Fibroblast of the aortic adventitia (primary cell): Measurements from ENCODE around the gene RAPH1. TPM values are rescaled to one million over a fixed set of nuclear protein-coding genes. Genes with fewer than 3 reads are reported as not detected.

ENCODE experiments used
- DNase-seq: peaks from one replicate; pipeline ENCODE4 v3.0.0-alpha.2; 2010; ENCODE audit warnings: low read depth
- H3K4me3 ChIP-seq: 2 replicates; pipeline ENCODE4 v1.5.1; 2011; ENCODE audit warnings: low read depth, mild to moderate bottlenecking, control low read depth, low read length, moderate library complexity
- total RNA-seq: library from RNA; depleted of rRNA; stranded (reverse); fragments of >200 nt; gene quantifications from 2 replicates; pipeline ENCODE4 v1.2.3, GENCODE V29; 2012; ENCODE audit warnings: low replicate concordance
- TF ChIP-seq, protein P1 (sequence below): IDR thresholded peaks from 2 replicates; pipeline ENCODE4 v1.5.1; 2011; ENCODE audit warnings: mild to moderate bottlenecking, low read length, control low read depth, inconsistent platforms; ENCODE audit not compliant: insufficient read depth

RAPH1 gene
- total RNA-seq, 1 donor, result 18.8 TPM

- TF ChIP-seq, protein P1, sequence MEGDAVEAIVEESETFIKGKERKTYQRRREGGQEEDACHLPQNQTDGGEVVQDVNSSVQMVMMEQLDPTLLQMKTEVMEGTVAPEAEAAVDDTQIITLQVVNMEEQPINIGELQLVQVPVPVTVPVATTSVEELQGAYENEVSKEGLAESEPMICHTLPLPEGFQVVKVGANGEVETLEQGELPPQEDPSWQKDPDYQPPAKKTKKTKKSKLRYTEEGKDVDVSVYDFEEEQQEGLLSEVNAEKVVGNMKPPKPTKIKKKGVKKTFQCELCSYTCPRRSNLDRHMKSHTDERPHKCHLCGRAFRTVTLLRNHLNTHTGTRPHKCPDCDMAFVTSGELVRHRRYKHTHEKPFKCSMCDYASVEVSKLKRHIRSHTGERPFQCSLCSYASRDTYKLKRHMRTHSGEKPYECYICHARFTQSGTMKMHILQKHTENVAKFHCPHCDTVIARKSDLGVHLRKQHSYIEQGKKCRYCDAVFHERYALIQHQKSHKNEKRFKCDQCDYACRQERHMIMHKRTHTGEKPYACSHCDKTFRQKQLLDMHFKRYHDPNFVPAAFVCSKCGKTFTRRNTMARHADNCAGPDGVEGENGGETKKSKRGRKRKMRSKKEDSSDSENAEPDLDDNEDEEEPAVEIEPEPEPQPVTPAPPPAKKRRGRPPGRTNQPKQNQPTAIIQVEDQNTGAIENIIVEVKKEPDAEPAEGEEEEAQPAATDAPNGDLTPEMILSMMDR, result no peak
- no peak for DNase-seq
- H3K4me3 ChIP-seq, result no peak overlapping the region
These were observed 44.6 kb upstream of the RAPH1 start for GRCh38 chr2:203579730-203580129.

DNA sequence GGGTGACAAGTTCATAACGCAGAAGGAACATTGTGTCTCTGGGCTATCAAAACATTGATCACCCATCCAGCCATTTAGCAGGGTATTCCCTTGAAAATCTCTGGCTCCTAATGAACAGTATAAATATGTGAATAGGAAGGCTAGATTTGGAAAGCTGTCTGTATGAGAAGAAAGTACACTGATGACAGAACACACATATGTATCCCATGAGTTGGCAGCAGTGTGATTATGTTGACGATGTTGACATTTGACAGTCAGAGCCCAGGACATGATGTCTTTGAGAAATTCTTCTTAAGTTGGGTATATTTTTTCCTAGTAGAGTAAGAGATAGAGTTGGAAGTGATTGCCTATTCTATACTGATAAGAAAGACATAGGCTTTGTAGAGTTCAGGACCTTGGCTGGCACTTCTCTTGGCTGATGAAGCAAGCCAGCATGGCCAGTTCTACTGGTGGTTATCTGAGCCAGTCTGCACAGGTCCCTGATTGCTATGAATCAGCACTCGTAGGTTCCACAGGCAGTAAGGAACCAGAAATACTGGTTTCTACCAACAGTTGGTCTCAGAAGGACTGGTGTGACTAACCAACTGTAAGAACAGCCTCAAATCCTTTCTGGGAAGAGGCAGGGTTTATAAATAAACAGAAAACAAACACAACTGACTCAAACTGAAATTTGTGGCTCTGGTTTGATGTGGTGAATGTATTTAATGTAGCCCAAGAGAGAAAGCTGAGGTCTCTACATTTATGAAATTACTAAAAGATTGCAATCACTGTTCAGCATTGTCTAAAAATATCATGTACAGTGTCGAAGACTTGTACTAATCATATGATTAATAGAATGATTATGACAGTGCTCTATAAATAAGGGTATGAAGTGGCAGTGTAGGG lies 43.9 kb upstream of the RAPH1 start:
- TF ChIP-seq, protein P1, result no peak
- peak; percentile 55 for DNase-seq
- H3K4me3 ChIP-seq, result no peak overlapping the region

DNA sequence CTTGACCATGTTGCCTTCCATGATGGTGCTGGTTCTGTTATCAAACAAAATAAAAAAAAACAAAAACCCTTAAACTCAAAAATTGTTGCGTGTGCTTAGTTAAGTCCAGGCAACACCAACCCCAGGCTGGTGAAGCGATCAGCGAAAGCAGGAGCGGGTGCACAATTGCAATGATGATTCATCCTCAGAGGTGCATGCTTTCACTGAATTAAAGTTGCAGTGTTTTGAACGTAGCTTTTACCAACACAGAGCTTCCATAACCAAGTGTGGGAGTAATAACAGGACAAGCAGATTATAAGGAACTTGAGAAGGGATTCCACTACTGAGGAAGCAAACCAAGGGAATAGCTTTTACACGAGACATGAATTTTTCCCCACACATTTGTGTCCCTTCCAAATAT lies 39.7 kb upstream of the RAPH1 start:
- no peak for DNase-seq

DNA sequence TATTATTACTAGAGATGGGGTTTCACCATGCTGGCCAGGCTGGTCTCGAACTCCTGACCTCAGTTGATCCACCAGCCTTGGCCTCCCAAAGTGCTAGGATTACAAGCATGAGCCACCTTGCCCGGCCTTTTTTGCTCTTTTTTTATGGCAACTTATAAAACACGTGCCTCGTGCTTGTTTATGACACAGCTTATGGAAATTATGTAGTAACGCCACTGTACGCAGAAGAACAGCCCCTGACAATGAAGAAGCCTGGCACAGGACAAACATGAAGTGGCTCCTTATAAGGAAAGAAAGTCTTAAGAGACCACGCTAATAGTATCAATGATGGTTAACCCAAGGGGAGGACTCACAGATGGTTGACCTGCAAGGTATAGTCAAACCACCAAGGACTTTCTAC lies 37.2 kb upstream of the RAPH1 start:
- no peak overlapping the region for H3K4me3 ChIP-seq
- no peak for DNase-seq
- TF ChIP-seq, protein P1, result no peak

More for the DNA sequence above, 39.7 kb upstream of the RAPH1 start:
- no peak overlapping the region for H3K4me3 ChIP-seq
- TF ChIP-seq, protein P1, result no peak

DNA sequence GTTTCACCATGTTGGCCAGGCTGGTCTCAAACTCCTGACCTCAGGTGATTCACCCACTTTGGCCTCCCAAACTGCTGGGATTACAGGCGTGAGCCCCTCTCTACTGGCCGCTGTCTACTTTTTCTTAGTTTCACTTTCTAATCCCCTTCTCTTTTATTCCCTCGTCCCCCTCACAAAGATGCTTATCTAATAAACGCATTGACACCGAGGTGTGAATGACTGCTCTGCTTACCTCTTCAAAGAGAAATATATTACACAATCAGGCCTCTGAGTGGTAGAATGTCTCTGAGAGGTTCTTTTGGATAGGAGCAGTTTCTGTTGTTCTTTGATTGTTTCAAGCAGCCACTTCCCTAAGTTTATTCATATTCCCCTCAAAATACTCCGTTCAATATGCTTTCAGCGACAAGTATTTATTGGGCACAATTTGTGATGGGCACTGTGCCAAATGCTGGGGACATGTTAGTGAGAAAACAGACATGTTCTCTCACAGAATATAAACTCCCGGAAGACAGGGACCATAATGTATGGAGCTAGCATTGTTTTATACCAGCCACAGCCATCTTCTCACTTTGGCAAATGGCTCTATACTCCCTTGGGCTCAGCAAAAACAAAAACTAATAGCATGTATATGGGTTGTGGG lies 34.7 kb upstream of the RAPH1 start:
- H3K4me3 ChIP-seq, result no peak overlapping the region
- DNase-seq, result no peak
- TF ChIP-seq, protein P1, result no peak

DNA sequence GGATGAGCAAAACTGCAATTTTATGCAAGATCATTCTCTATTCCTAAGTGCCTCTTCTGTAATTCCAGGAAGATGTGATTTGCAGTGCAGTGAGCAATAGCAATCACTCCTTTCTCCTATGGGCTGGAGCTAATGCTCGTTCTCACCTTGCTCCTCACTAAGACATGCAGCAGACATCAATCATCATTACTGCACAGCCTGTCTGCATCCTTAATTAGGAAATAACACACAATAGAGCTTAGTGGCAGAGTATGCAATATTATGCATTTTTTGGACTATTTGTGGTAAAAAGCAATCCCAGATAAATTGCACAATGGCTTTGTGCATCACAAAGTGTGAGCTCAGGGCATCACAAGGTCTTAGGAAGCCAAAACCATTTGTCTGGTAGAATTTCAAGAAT lies 32.6 kb upstream of the RAPH1 start:
- H3K4me3 ChIP-seq, result no peak overlapping the region
- TF ChIP-seq, protein P1, result no peak
- peak; percentile 14 for DNase-seq
